GM21381 (cell line): ENCODE data around the gene DENND4C.
A peak's percentile ranks its signal among the peaks of the same experiment; 100 is the strongest.
"Not testable (repeated sequence)": the region's sequence is repeated elsewhere in the genome, so short reads cannot be mapped to it uniquely, and the experiment has no call there.

ENCODE experiments used
- ATAC-seq: cut with Tn5 transposase; IDR thresholded peaks from one replicate; pipeline ENCODE4 v1.9.1; 2021; ENCODE audit warnings: mild to moderate bottlenecking, moderate library complexity; ENCODE audit not compliant: unreplicated experiment

DENND4C gene

GRCh38 chr9:19369107-19369506 lies 138.6 kb downstream of the DENND4C start:
- ATAC-seq: no peak

- no peak for ATAC-seq
Measured at GRCh38 chr9:19371942-19372341, 141.4 kb downstream of the DENND4C start.

DNA sequence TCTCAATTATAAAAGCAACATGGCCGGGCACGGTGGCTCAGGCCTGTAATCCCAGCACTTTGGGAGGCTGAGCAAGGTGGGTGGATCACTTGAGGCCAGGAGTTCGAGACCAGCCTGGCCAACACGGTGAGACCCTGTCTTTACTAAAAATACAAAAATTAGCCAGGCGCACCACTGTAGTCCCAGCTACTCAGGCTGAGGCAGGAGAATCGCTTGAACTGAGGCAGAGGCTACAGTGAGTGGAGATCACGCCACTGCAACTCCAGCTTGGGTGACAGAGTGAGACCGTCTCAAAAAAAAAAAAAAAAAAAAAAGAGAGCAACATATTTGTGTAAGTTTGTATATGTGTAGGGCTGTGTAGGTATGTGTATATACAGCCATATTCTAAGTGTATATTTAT lies 142.1 kb downstream of the DENND4C start:
- ATAC-seq: no peak

- ATAC-seq: no peak
Measured at GRCh38 chr9:19373527-19373926, 143.0 kb downstream of the DENND4C start.

- ATAC-seq: no peak
Measured at GRCh38 chr9:19375538-19375937, 145.0 kb downstream of the DENND4C start.

DNA sequence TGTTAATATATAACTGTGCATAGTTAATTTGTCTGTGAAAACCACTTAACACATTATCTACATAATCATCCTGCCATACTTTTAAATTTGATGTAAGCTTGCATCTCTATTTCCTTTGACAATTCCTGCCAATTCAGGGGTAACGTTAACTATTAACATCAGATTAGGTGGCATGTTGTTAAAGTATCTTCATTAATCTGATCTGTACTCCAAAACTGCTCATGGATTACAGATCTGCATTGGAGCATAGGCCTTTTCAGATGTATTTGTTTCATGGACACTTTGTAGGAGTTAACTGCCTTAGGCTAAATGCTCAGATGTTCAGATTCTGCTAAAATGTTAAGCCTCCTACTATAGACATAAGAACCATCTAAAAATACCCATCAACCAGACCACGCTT lies 146.4 kb downstream of the DENND4C start:
- ATAC-seq: no peak

DNA sequence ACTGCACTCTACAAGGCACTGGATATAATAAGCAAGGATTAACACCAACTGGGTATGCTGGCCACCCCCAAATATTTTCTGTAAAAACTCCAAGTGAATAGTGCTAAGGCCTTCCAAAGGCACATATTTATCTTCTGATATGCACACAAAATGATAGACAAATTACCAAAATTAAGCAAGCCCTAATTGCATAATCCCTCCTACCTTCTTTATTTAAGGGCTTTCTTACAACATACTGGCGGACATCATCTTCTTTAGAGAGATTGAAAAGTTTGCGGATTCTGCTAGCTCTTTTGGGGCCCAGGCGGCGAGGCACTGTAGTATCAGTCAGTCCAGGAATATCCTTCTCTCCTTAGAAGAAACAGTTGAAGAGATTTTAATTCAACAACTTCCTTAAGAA lies 147.7 kb downstream of the DENND4C start:
- ATAC-seq: no peak

GRCh38 chr9:19378647-19379046 lies 148.2 kb downstream of the DENND4C start:
- no peak for ATAC-seq

GRCh38 chr9:19379283-19379682 lies 148.8 kb downstream of the DENND4C start:
- no peak for ATAC-seq

GRCh38 chr9:19379697-19380046 lies 149.2 kb downstream of the DENND4C start:
- peak; percentile 39 for ATAC-seq

DNA sequence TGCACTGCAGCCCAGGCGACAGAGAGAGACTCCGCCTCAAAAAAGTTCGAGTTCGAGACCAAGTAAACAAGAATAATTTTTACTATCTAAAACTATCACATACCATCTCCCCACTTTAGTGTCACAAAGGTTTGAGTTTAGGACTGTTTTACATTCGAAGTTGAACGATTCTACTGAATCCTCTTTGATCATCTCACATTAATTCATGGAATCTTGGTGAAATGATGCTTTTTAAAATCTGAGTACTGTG lies 150.3 kb downstream of the DENND4C start:
- no peak for ATAC-seq

DNA sequence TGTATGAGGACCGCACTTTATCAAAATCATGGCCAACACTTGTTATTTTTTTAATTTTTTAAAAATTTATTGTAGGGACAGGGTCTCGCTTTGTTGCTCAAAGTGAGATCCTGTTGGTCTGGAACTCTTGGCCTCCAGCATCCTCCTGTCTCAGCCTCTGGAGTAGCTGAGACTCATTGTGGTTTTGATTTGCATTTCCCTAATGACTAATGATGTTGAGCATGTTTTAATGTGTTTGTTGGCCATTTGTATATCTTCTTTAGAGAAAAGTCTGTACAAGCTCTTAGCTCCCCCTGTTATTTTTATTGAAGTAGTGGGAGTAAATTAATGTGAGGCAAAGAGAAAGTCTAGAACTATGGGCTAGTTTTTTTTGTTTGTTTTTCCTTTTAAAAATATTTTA lies 151.2 kb downstream of the DENND4C start:
- ATAC-seq: no peak

DNA sequence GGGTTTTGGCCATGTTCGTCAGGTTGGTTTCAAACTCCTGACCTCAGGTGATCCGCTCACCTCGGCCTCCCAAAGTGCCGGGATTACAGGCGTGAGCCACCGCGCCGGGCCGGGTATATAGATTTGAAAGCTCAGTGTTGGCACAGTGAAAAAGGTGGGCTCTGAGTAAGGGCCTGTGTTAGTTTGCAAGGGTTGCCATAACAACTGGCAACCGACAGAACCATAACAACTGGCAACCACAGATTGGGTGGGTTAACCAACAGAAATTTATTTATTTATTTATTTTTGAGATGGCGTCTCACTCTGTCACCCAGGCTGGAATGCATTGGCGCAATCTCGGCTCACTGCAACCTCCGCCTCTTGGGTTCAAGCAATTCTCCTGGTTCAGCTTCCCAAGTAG lies 154.7 kb downstream of the DENND4C start:
- ATAC-seq: not testable (repeated sequence)

GRCh38 chr9:19385786-19386501 lies 155.5 kb downstream of the DENND4C start:
- no peak for ATAC-seq

GRCh38 chr9:19386502-19387044 lies 156.1 kb downstream of the DENND4C start:
- no peak for ATAC-seq

- ATAC-seq: no peak
Measured at GRCh38 chr9:19387317-19387716, 156.8 kb downstream of the DENND4C start.

- ATAC-seq: not testable (repeated sequence)
Measured at GRCh38 chr9:19389539-19389938, 159.0 kb downstream of the DENND4C start.

DNA sequence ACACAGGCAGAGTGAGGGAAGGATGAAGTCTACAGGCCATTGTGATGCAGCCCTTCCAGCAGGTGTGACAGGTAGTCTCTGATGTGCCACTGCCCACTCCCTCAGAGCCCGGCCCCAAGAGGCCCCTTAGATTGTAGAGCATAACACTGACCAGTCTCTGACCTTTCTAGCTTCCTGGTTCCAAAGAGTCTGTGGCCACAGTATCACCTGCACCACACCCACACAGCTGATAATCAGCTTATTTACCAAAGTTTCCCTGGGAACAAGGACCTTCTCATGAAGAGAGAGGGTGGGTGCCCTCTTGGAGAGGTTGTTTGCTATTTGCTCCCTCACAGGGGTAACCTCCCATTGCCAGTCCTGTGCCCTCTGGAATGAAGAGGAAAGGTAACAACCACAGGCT lies 167.4 kb downstream of the DENND4C start:
- no peak for ATAC-seq

GRCh38 chr9:19403231-19403630 lies 172.7 kb downstream of the DENND4C start:
- not testable (repeated sequence) for ATAC-seq

DNA sequence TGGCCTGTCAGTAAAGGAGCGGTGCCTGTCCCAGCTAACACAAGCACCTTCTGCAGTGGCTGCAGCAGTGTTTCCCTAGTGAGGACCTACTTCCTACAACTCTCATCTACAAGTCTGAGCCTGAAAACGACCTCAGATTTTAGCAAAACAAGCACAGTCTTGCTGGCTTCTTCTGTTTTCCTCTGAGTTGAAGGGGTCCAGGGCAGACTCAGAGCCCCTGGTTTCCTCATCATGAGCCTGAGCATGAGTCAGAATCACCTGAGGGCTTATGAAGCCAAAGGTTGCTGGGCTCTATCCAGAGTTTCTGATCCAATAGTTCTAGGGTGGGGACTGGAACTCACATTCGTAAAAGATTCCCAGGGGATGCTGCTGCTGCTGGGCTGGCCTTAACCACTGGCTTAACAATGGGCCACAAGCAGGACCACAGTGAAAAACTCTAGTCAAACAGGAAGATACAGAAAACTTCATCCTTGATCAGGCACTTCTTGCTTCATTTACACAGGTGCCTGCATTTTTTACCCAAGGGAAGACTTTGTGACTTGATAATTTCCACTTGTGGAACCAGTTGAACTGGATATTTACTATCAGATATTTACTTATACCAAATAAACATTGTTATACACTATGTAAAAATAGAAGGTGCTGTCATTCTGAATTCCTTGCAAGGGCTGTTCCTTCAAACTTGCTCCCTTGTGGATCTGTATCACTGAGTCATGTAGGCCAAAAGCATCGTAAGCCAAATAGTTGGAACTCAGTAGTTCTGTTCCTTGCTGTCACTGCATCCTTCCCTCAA lies 174.0 kb downstream of the DENND4C start:
- ATAC-seq: no peak

DNA sequence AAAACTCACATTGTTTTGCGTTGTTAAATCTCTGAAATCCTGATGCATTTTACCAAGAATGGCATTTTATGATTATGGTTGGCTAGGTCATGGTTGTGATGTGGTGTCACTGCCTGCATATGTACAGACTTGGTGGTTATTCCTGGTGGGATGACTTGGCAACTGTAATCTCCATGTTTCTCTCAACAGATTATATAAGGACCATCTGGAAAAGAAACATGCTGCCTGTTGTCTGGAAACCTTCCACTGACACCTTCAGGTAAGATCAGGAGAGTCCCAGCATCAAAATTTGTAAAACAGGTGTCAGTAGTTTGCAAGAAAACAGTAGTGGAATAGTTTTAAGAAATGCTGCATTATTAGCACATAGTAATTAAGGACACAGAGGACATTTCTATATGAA lies 175.3 kb downstream of the DENND4C start:
- ATAC-seq: no peak

DNA sequence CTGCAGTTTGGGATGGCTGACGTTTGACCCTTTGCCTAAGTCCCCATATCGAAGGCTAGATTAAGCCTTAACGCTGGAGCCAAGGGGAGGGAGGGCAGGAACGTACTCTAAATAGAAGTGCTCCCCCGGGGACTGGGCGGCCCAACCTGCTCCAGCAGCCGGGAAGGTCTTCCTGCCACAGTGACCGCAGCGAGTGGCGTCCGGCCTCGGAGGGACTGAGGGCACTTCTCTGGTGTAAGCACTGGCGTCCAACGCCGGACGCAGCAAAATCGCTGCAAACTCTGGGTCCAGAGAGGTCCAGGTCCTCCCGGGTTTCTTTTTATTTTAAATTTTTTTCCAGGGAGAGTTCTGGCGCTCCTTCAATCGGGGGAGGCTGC lies 177.8 kb downstream of the DENND4C start:
- ATAC-seq: peak; percentile 5
